ENCODE measurements around the gene SIT1. TPM values are rescaled to one million over a fixed set of nuclear protein-coding genes. Genes with fewer than 3 reads are reported as not detected.

SIT1 gene
- total RNA-seq, 1 donor from 2014 or later, result not detected

DNA sequence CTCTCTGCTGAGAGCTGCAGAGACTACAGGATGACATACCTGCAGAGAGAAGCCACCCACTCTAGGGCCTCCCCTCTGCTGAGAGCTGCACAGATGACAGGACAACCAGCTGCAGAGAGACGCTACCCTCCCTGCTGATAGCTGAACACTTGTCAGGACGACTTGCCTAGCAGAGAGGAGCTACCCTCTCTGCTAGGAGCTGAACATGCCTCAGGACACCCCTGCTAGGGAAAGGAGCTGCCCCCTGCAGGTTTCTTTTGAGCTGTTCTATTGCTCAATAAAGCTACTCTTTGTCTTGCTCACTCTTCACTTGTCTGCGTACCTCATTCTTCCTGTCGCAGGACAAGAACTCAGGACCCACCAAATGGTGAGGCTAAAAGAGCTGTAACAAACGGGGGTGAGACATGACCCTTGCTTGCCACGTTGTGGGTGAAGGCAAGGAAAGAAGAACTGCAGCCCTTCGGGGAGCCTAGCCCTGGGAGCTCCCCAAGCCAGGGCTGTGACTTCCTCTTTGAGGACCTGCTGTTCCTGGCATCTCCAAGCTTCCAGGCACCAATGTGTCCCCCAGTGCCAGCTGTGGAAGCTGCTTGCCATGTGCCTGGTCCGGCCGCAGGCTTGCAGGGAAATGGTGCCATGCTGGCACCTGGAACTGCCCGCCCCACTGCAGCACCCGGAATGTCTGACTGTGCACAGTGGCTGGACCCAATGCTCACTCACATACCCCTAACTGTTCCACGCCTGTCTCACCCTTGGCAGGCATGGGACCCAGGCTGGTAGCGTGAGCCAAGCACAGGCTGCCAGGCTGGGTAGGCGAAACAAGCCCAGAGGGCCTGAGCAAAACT, 50.7 kb downstream of the SIT1 start:
- H3K4me1 ChIP-seq (ENCODE audit: insufficient read depth, low read length), result peaks cover 13% of the 10 kb centered on the region
- H3K9ac ChIP-seq (ENCODE audit: low read length), result no peak overlapping the region
- H4K20me1 ChIP-seq (ENCODE audit: insufficient read depth, low read length), result no peaks in the 10 kb centered on the region
- no peaks in the 10 kb centered on the region for H3K36me3 ChIP-seq (ENCODE audit: insufficient read depth, low read length)
- H3K27ac ChIP-seq (ENCODE audit: low read depth, low read length), result no peak overlapping the region
- FAIRE-seq (no peak), DNase-seq (ENCODE audit: low read depth) (no peak)
- peaks cover 2% of the 10 kb centered on the region for H3K9me3 Mint-ChIP-seq (ENCODE audit: unreplicated experiment)
- no peaks in the 10 kb centered on the region for H3K27me3 Mint-ChIP-seq (ENCODE audit: low read depth, unreplicated experiment)
- H3K4me1 Mint-ChIP-seq (ENCODE audit: low read depth, unreplicated experiment), result peaks cover 5% of the 10 kb centered on the region
- H3K27ac Mint-ChIP-seq (ENCODE audit: unreplicated experiment), result no peak overlapping the region
- H3K4me3 ChIP-seq (ENCODE audit: insufficient read depth, low read depth, low read length), result no peak overlapping the region
- TF ChIP-seq, protein P1, sequence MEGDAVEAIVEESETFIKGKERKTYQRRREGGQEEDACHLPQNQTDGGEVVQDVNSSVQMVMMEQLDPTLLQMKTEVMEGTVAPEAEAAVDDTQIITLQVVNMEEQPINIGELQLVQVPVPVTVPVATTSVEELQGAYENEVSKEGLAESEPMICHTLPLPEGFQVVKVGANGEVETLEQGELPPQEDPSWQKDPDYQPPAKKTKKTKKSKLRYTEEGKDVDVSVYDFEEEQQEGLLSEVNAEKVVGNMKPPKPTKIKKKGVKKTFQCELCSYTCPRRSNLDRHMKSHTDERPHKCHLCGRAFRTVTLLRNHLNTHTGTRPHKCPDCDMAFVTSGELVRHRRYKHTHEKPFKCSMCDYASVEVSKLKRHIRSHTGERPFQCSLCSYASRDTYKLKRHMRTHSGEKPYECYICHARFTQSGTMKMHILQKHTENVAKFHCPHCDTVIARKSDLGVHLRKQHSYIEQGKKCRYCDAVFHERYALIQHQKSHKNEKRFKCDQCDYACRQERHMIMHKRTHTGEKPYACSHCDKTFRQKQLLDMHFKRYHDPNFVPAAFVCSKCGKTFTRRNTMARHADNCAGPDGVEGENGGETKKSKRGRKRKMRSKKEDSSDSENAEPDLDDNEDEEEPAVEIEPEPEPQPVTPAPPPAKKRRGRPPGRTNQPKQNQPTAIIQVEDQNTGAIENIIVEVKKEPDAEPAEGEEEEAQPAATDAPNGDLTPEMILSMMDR (IDR thresholded peaks at IDR 0.05; ENCODE audit: insufficient read depth, low read depth, low read length), result no peak
- no peak for TF ChIP-seq EZH2 (IDR thresholded peaks at IDR 0.05; ENCODE audit: insufficient read depth, low read length)
- no peaks in the 10 kb centered on the region for H3K79me2 ChIP-seq (ENCODE audit: insufficient read depth, low read length)
- H3K4me3 Mint-ChIP-seq (ENCODE audit: unreplicated experiment), result no peak overlapping the region
- H3K36me3 Mint-ChIP-seq (ENCODE audit: low read depth, unreplicated experiment), result no peaks in the 10 kb centered on the region
- no peaks in the 10 kb centered on the region for H3K9me3 ChIP-seq (ENCODE audit: insufficient read depth, low read depth, low read length)
- H2AFZ ChIP-seq (ENCODE audit: low read depth, low read length), result no peak overlapping the region
- no peak overlapping the region for H3K4me2 ChIP-seq (ENCODE audit: low read length)
- no peaks in the 10 kb centered on the region for H3K27me3 ChIP-seq (ENCODE audit: insufficient read depth, low read length)

Small RNA genes within 50 kb of the gene (microRNA-seq; reads per million reads assigned to microRNA genes)
- gene MIR4667, result 3.6 reads per million, percentile 11 among the genes with 10 or more reads in this experiment

Other genes with a start within 250 kb of the SIT1 start
- gene RUSC2, start 160.8 kb downstream of the SIT1 start, total RNA-seq, result 63.8 and 67.4 TPM in 2 replicates
- gene TESK1, start 45.7 kb downstream of the SIT1 start, total RNA-seq, result 30.9 and 33.7 TPM in 2 replicates
- gene CD72, start 32.5 kb downstream of the SIT1 start, total RNA-seq, result 1.8 and 2.4 TPM in 2 replicates
- gene RMRP, start 7.1 kb upstream of the SIT1 start, total RNA-seq, result 13,402 and 14,410 TPM in 2 replicates
- gene CCDC107, start 7.4 kb upstream of the SIT1 start, total RNA-seq, result 15.5 and 18.8 TPM in 2 replicates
- 0.53 and 1.0 TPM in 2 replicates for gene ARHGEF39, start 14.3 kb upstream of the SIT1 start, total RNA-seq
- not detected in 2 replicates for gene CA9, start 23.0 kb upstream of the SIT1 start, total RNA-seq
- 1,947 and 2,001 TPM in 2 replicates for gene TPM2, start 39.0 kb upstream of the SIT1 start, total RNA-seq
- 518 and 525 TPM in 2 replicates for gene TLN1, start 81.3 kb upstream of the SIT1 start, total RNA-seq
- gene CREB3, start 81.7 kb upstream of the SIT1 start, total RNA-seq, result 80.3 and 84.1 TPM in 2 replicates
- 38.3 and 42.5 TPM in 2 replicates for gene GBA2, start 98.3 kb upstream of the SIT1 start, total RNA-seq
- gene RGP1, start 98.4 kb upstream of the SIT1 start, total RNA-seq, result 27.2 and 30.0 TPM in 2 replicates
- gene MSMP, start 103.3 kb upstream of the SIT1 start, total RNA-seq, result not detected in 2 replicates
- gene NPR2, start 140.7 kb upstream of the SIT1 start, total RNA-seq, result 24.6 and 26.1 TPM in 2 replicates
- gene SPAG8, start 161.3 kb upstream of the SIT1 start, total RNA-seq, result 0.46 and 0.52 TPM in 2 replicates
- 22.8 and 23.7 TPM in 2 replicates for gene HINT2, start 164.1 kb upstream of the SIT1 start, total RNA-seq
- gene FAM221B, start 177.8 kb upstream of the SIT1 start, total RNA-seq, result not detected in 2 replicates
- 8.6 and 8.9 TPM in 2 replicates for gene TMEM8B, start 178.3 kb upstream of the SIT1 start, total RNA-seq
- gene OR13J1, start 219.5 kb upstream of the SIT1 start, total RNA-seq, result not detected in 2 replicates

Measured in astrocyte (in vitro differentiated cells and primary cell).